Liver (tissue), 3 donors: ENCODE measurements around the gene TBC1D20.

Experiments used
- EGR1 ChIP-seq, 2 donors: IDR thresholded peaks; 2 replicates each; pipeline ENCODE4 v1.6.1; 2016 to 2018; ENCODE audit warnings: antibody characterized with exemption in 2 of 2, low read depth in 2 of 2
- FOXA1 ChIP-seq: IDR thresholded peaks from 2 replicates; pipeline ENCODE4 v1.6.1; 2016; ENCODE audit warnings: antibody characterized with exemption
- JUND ChIP-seq, 2 donors: IDR thresholded peaks; 2 replicates each; pipeline ENCODE4 v1.6.1; 2016; ENCODE audit warnings: antibody characterized with exemption in 2 of 2
- NR2F2 ChIP-seq: IDR thresholded peaks from 2 replicates; pipeline ENCODE4 v1.6.1; 2016; ENCODE audit warnings: antibody characterized with exemption
- RAD21 ChIP-seq, 2 donors: IDR thresholded peaks; 2 replicates each; pipeline ENCODE4 v1.6.1; 2016; ENCODE audit warnings: antibody characterized with exemption in 2 of 2, mild to moderate bottlenecking in 2 of 2
- SP1 ChIP-seq: IDR thresholded peaks from 2 replicates; pipeline ENCODE4 v1.6.1; 2018; ENCODE audit warnings: antibody characterized with exemption, mild to moderate bottlenecking
- TAF1 ChIP-seq: conservative IDR thresholded peaks from 2 replicates; pipeline ENCODE4 v1.6.1; 2016; ENCODE audit warnings: antibody characterized with exemption, mild to moderate bottlenecking
- YY1 ChIP-seq: IDR thresholded peaks from 2 replicates; pipeline ENCODE4 v1.6.1; 2016; ENCODE audit warnings: antibody characterized with exemption, mild to moderate bottlenecking
- TF ChIP-seq, protein P1 (sequence below): fragments of 150-350 bp; IDR thresholded peaks from 2 replicates; pipeline ENCODE4 v1.5.1; 2017; ENCODE audit warnings: improper control_type of control experiment, low read depth, low read length; ENCODE audit not compliant: missing input control
- TF ChIP-seq, protein P2 (sequence below): IDR thresholded peaks from 2 replicates; pipeline ENCODE4 v1.6.1; 2016; ENCODE audit warnings: antibody characterized with exemption
- TF ChIP-seq, protein P3 (sequence below): IDR thresholded peaks from 2 replicates; pipeline ENCODE4 v1.6.1; 2016; ENCODE audit warnings: antibody characterized with exemption
- TF ChIP-seq, protein P4 (sequence below): IDR thresholded peaks from 2 replicates; pipeline ENCODE4 v1.6.1; 2016; ENCODE audit warnings: antibody characterized with exemption
- TF ChIP-seq, protein P5 (sequence below): IDR thresholded peaks from 2 replicates; pipeline ENCODE4 v1.6.1; 2016; ENCODE audit warnings: antibody characterized with exemption, mild to moderate bottlenecking
- donor health status: healthy.
- donor health status: healthy.

DNA sequence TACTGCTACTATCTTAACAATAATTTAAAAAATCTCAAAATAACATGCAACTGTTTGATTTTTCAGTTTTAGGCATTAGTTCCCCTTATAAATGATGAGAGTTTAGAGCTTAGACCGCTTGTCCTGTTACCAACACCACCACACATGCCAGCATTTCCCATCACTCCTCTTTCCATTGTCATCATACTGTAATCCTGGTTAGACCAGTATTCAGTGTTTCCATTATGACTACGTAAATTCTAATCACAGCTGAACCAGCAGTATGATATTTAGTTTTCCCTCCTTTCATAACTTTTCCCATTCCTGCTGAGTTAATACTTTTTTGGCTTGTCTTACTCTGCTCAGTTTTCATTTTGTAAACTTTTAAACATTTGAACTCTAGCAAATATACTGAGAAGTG lies 12.2 kb upstream of the TBC1D20 start:
- TF ChIP-seq, protein P1, sequence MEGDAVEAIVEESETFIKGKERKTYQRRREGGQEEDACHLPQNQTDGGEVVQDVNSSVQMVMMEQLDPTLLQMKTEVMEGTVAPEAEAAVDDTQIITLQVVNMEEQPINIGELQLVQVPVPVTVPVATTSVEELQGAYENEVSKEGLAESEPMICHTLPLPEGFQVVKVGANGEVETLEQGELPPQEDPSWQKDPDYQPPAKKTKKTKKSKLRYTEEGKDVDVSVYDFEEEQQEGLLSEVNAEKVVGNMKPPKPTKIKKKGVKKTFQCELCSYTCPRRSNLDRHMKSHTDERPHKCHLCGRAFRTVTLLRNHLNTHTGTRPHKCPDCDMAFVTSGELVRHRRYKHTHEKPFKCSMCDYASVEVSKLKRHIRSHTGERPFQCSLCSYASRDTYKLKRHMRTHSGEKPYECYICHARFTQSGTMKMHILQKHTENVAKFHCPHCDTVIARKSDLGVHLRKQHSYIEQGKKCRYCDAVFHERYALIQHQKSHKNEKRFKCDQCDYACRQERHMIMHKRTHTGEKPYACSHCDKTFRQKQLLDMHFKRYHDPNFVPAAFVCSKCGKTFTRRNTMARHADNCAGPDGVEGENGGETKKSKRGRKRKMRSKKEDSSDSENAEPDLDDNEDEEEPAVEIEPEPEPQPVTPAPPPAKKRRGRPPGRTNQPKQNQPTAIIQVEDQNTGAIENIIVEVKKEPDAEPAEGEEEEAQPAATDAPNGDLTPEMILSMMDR = no peak
- TF ChIP-seq, protein P2, sequence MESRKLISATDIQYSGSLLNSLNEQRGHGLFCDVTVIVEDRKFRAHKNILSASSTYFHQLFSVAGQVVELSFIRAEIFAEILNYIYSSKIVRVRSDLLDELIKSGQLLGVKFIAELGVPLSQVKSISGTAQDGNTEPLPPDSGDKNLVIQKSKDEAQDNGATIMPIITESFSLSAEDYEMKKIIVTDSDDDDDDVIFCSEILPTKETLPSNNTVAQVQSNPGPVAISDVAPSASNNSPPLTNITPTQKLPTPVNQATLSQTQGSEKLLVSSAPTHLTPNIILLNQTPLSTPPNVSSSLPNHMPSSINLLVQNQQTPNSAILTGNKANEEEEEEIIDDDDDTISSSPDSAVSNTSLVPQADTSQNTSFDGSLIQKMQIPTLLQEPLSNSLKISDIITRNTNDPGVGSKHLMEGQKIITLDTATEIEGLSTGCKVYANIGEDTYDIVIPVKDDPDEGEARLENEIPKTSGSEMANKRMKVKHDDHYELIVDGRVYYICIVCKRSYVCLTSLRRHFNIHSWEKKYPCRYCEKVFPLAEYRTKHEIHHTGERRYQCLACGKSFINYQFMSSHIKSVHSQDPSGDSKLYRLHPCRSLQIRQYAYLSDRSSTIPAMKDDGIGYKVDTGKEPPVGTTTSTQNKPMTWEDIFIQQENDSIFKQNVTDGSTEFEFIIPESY = no peak
- TF ChIP-seq, protein P3, sequence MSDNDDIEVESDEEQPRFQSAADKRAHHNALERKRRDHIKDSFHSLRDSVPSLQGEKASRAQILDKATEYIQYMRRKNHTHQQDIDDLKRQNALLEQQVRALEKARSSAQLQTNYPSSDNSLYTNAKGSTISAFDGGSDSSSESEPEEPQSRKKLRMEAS = no peak
- TF ChIP-seq, protein P4, sequence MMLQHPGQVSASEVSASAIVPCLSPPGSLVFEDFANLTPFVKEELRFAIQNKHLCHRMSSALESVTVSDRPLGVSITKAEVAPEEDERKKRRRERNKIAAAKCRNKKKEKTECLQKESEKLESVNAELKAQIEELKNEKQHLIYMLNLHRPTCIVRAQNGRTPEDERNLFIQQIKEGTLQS = no peak
- TF ChIP-seq JUND (IDR thresholded peaks at IDR 0.05) = no peak
- TF ChIP-seq, protein P5, sequence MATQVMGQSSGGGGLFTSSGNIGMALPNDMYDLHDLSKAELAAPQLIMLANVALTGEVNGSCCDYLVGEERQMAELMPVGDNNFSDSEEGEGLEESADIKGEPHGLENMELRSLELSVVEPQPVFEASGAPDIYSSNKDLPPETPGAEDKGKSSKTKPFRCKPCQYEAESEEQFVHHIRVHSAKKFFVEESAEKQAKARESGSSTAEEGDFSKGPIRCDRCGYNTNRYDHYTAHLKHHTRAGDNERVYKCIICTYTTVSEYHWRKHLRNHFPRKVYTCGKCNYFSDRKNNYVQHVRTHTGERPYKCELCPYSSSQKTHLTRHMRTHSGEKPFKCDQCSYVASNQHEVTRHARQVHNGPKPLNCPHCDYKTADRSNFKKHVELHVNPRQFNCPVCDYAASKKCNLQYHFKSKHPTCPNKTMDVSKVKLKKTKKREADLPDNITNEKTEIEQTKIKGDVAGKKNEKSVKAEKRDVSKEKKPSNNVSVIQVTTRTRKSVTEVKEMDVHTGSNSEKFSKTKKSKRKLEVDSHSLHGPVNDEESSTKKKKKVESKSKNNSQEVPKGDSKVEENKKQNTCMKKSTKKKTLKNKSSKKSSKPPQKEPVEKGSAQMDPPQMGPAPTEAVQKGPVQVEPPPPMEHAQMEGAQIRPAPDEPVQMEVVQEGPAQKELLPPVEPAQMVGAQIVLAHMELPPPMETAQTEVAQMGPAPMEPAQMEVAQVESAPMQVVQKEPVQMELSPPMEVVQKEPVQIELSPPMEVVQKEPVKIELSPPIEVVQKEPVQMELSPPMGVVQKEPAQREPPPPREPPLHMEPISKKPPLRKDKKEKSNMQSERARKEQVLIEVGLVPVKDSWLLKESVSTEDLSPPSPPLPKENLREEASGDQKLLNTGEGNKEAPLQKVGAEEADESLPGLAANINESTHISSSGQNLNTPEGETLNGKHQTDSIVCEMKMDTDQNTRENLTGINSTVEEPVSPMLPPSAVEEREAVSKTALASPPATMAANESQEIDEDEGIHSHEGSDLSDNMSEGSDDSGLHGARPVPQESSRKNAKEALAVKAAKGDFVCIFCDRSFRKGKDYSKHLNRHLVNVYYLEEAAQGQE = no peak
- TF ChIP-seq EGR1 (IDR thresholded peaks at IDR 0.05; ENCODE audit: low read depth in 2 of 2) = no peak
- TF ChIP-seq TAF1 = no peak
- no peak for TF ChIP-seq RAD21 (IDR thresholded peaks at IDR 0.05)
- no peak for TF ChIP-seq NR2F2
- TF ChIP-seq SP1 = no peak
- TF ChIP-seq FOXA1 = no peak
- no peak for TF ChIP-seq YY1
